ENCODE results near the gene USP25. TPM values are rescaled to one million over a fixed set of nuclear protein-coding genes. Genes with fewer than 3 reads are reported as not detected.

The USP25 gene
- total RNA-seq, 4 donors from 2014 or later = 42.4 to 67.4 (median 49.8) TPM

- TF ChIP-seq POLR2A (IDR thresholded peaks at IDR 0.05) (no peak), CTCF (IDR thresholded peaks at IDR 0.05) (no peak)
- Histone ChIP-seq H3K27ac (no peak overlapping the region), H3K4me3 (replicated peaks in 1 of 3) (no peak overlapping the region), H3K27me3 (no peaks in the 10 kb centered on the region), H3K4me1 (no peaks in the 10 kb centered on the region), H3K9me3 (no peaks in the 10 kb centered on the region), H3K36me3 (no peaks in the 10 kb centered on the region)
- intact Hi-C loops (cut with DNase I) = no loop called here
- 80 to 84% methylated on average over 3 of the region's 3 CpGs for WGBS, 2 donors
- no peak for DNase-seq
Observed at GRCh38 chr21:15687208-15687607, 42.6 kb upstream of the USP25 start.

GRCh38 chr21:15688016-15688415, 41.8 kb upstream of the USP25 start:
- WGBS, 2 donors = 89 to 90% methylated on average over 3 of the region's 3 CpGs
- no peak overlapping the region for H3K4me3 ChIP-seq (replicated peaks in 1 of 3)
- TF ChIP-seq POLR2A (IDR thresholded peaks at IDR 0.05) (no peak), CTCF (IDR thresholded peaks at IDR 0.05) (no peak)
- no peaks in the 10 kb centered on the region for H3K9me3 ChIP-seq
- H3K27ac ChIP-seq = no peak overlapping the region
- intact Hi-C loops (cut with DNase I) = no loop called here
- no peaks in the 10 kb centered on the region for H3K27me3 ChIP-seq
- DNase-seq = no peak
- H3K36me3 ChIP-seq = no peaks in the 10 kb centered on the region
- no peaks in the 10 kb centered on the region for H3K4me1 ChIP-seq

- Histone ChIP-seq H3K4me3 (replicated peaks in 1 of 3) (no peak overlapping the region), H3K9me3 (no peaks in the 10 kb centered on the region), H3K27me3 (no peaks in the 10 kb centered on the region), H3K4me1 (no peaks in the 10 kb centered on the region), H3K27ac (no peak overlapping the region), H3K36me3 (no peaks in the 10 kb centered on the region)
- 65 to 87% methylated on average over 2 of the region's 2 CpGs for WGBS, 2 donors
- intact Hi-C loops (cut with DNase I) = no loop called here
- TF ChIP-seq POLR2A (IDR thresholded peaks at IDR 0.05) = no peak
- no peak for TF ChIP-seq CTCF (IDR thresholded peaks at IDR 0.05)
- DNase-seq = no peak
Observed at GRCh38 chr21:15688809-15689208, 41.0 kb upstream of the USP25 start.

- TF ChIP-seq POLR2A (IDR thresholded peaks at IDR 0.05) (no peak), CTCF (IDR thresholded peaks at IDR 0.05) (no peak)
- no peaks in the 10 kb centered on the region for H3K4me1 ChIP-seq
- no peaks in the 10 kb centered on the region for H3K27me3 ChIP-seq
- H3K9me3 ChIP-seq = no peaks in the 10 kb centered on the region
- no peaks in the 10 kb centered on the region for H3K36me3 ChIP-seq
- WGBS, 2 donors = 84 to 95% methylated on average over 2 of the region's 2 CpGs
- H3K27ac ChIP-seq = no peak overlapping the region
- DNase-seq = no peak
- intact Hi-C loops (cut with DNase I) = no loop called here
- H3K4me3 ChIP-seq (replicated peaks in 1 of 3) = no peak overlapping the region
Observed at GRCh38 chr21:15692711-15693110, 37.1 kb upstream of the USP25 start.

- TF ChIP-seq CTCF (IDR thresholded peaks at IDR 0.05) = no peak
- no peak for TF ChIP-seq POLR2A (IDR thresholded peaks at IDR 0.05)
- Histone ChIP-seq H3K27me3 (no peaks in the 10 kb centered on the region), H3K27ac (no peak overlapping the region), H3K4me3 (replicated peaks in 1 of 3) (no peak overlapping the region), H3K36me3 (no peaks in the 10 kb centered on the region), H3K4me1 (no peaks in the 10 kb centered on the region), H3K9me3 (no peaks in the 10 kb centered on the region)
- intact Hi-C loops (cut with DNase I) = no loop called here
- DNase-seq = no peak
- 96 to 98% methylated on average over 1 of the region's 1 CpG for WGBS, 2 donors
Observed at GRCh38 chr21:15695241-15695640, 34.5 kb upstream of the USP25 start.
